Thoracic aorta (tissue), 2 donors: Measurements from ENCODE around the gene OSBPL2. TPM values are rescaled to one million over a fixed set of nuclear protein-coding genes. Genes with fewer than 3 reads are reported as not detected.

Experiments
- ATAC-seq: fragments of 150-250 bp; one replicate; pipeline ENCODE4 v1.8.0; 2017; ENCODE audit warnings: low read depth; ENCODE audit not compliant: insufficient number of reproducible peaks, low FRiP score
- DNase-seq: peaks from one replicate; pipeline ENCODE4 v3.0.0-alpha.2; 2020; ENCODE audit warnings: low spot score
- H3K27ac ChIP-seq, 2 donors: fragments of 200-600 bp; sonication (generic); 1 replicate in 1 of 2; 2 replicates in 1 of 2; pipeline ENCODE4 v1.5.1; 2016; ENCODE audit warnings: mild to moderate bottlenecking in 2 of 2, moderate library complexity in 2 of 2
- H3K27me3 ChIP-seq: fragments of 200-600 bp; sonication (generic); replicated peaks from 2 replicates; pipeline ENCODE4 v1.6.0; 2016; ENCODE audit warnings: mild to moderate bottlenecking; ENCODE audit not compliant: insufficient read depth
- H3K36me3 ChIP-seq: fragments of 200-600 bp; sonication (generic); one replicate; pipeline ENCODE4 v1.5.1; 2016
- H3K4me1 ChIP-seq, 2 donors: fragments of 200-600 bp; sonication (generic); 1 replicate in 1 of 2; 2 replicates in 1 of 2; pipeline versions ENCODE4 v1.5.1 to v1.6.0; 2016; ENCODE audit warnings: low read depth in 2 of 2, mild to moderate bottlenecking in 1 of 2; ENCODE audit not compliant: control insufficient read depth in 1 of 2
- H3K4me3 ChIP-seq: fragments of 200-600 bp; sonication (generic); 2 replicates; pipeline ENCODE4 v1.5.1; 2016; ENCODE audit warnings: mild to moderate bottlenecking
- H3K9me3 ChIP-seq: fragments of 200-600 bp; sonication (generic); 2 replicates; pipeline ENCODE4 v1.5.1; 2016
- CTCF ChIP-seq: fragments of 200-600 bp; sonication (generic); IDR thresholded peaks from one replicate; pipeline ENCODE4 v1.5.1; 2019; ENCODE audit warnings: antibody characterized with exemption
- total RNA-seq, 2 donors: library from RNA; depleted of rRNA; stranded (reverse); fragments of >200 nt; gene quantifications; one replicate each; pipeline versions ENCODE4 v1.1.0 to v1.2.3, GENCODE V29; 2016

Gene OSBPL2
- total RNA-seq, 2 donors from 2014 or later: 48.5 to 58.5 TPM

GRCh38 chr20:62206388-62206775 lies 31.9 kb upstream of the OSBPL2 start:
- no peak for DNase-seq

GRCh38 chr20:62208061-62208794 lies 30.1 kb upstream of the OSBPL2 start:
- no peak overlapping the region for H3K27ac ChIP-seq
- H3K9me3 ChIP-seq: no peaks in the 10 kb centered on the region
- no peaks in the 10 kb centered on the region for H3K36me3 ChIP-seq
- peaks cover 4% of the 10 kb centered on the region for H3K27me3 ChIP-seq
- peaks cover 0 to 4% of the 10 kb centered on the region in 2 donors for H3K4me1 ChIP-seq
- no peak overlapping the region for H3K4me3 ChIP-seq
- ATAC-seq (no peak), DNase-seq (no peak)
- TF ChIP-seq CTCF: no peak

More at GRCh38 chr20:62206388-62206775, 31.9 kb upstream of the OSBPL2 start:
- no peak for ATAC-seq
- TF ChIP-seq CTCF: no peak
- peaks cover 4% of the 10 kb centered on the region for H3K27me3 ChIP-seq
- no peak overlapping the region for H3K4me3 ChIP-seq
- H3K27ac ChIP-seq: no peak overlapping the region
- H3K36me3 ChIP-seq: peaks cover 6% of the 10 kb centered on the region
- peaks cover 0 to 4% of the 10 kb centered on the region in 2 donors for H3K4me1 ChIP-seq
- H3K9me3 ChIP-seq: no peaks in the 10 kb centered on the region

GRCh38 chr20:62208795-62209755 lies 29.2 kb upstream of the OSBPL2 start:
- Histone ChIP-seq H3K9me3 (no peaks in the 10 kb centered on the region), H3K27me3 (peaks cover 4% of the 10 kb centered on the region), H3K27ac (no peak overlapping the region), H3K36me3 (no peaks in the 10 kb centered on the region), H3K4me1 (no peaks in the 10 kb centered on the region), H3K4me3 (no peak overlapping the region)
- ATAC-seq: no peak
- no peak for DNase-seq
- TF ChIP-seq CTCF: no peak

GRCh38 chr20:62209850-62210495 lies 28.3 kb upstream of the OSBPL2 start:
- Histone ChIP-seq H3K36me3 (no peaks in the 10 kb centered on the region), H3K27me3 (peaks cover 4% of the 10 kb centered on the region), H3K9me3 (no peaks in the 10 kb centered on the region), H3K4me1 (no peaks in the 10 kb centered on the region), H3K4me3 (no peak overlapping the region), H3K27ac (no peak overlapping the region)
- TF ChIP-seq CTCF: no peak
- DNase-seq (no peak), ATAC-seq (no peak)

GRCh38 chr20:62210496-62210855 lies 27.8 kb upstream of the OSBPL2 start:
- Histone ChIP-seq H3K9me3 (no peaks in the 10 kb centered on the region), H3K36me3 (no peaks in the 10 kb centered on the region), H3K4me1 (no peaks in the 10 kb centered on the region), H3K4me3 (no peak overlapping the region), H3K27ac (no peak overlapping the region), H3K27me3 (peaks cover 4% of the 10 kb centered on the region)
- TF ChIP-seq CTCF: no peak
- no peak for DNase-seq
- no peak for ATAC-seq
